HEK293T (cell line): ENCODE results near the gene HASPIN.

Experiments
- ELF4 ChIP-seq: fragments of 450-650 bp; IDR thresholded peaks from 2 replicates; pipeline ENCODE4 v1.6.1; 2017; ENCODE audit warnings: antibody characterized with exemption
- FOXK2 ChIP-seq: fragments of 450-650 bp; IDR thresholded peaks from 2 replicates; pipeline ENCODE4 v1.6.1; 2016; ENCODE audit warnings: mild to moderate bottlenecking
- FOXM1 ChIP-seq: fragments of 450-650 bp; IDR thresholded peaks from 2 replicates; pipeline ENCODE4 v1.6.1; 2017; ENCODE audit warnings: mild to moderate bottlenecking, borderline replicate concordance
- L3MBTL2 ChIP-seq: fragments of 450-650 bp; conservative IDR thresholded peaks from 2 replicates; pipeline ENCODE4 v1.6.1; 2016; ENCODE audit warnings: mild to moderate bottlenecking
- SP1 ChIP-seq: fragments of 450-650 bp; IDR thresholded peaks from 2 replicates; pipeline ENCODE4 v1.6.1; 2017
- SUZ12 ChIP-seq: fragments of 450-650 bp; IDR thresholded peaks from 2 replicates; pipeline ENCODE4 v1.6.1; 2016; ENCODE audit warnings: mild to moderate bottlenecking
- ZNF384 ChIP-seq: fragments of 450-650 bp; IDR thresholded peaks from 2 replicates; pipeline ENCODE4 v1.6.1; 2016

DNA sequence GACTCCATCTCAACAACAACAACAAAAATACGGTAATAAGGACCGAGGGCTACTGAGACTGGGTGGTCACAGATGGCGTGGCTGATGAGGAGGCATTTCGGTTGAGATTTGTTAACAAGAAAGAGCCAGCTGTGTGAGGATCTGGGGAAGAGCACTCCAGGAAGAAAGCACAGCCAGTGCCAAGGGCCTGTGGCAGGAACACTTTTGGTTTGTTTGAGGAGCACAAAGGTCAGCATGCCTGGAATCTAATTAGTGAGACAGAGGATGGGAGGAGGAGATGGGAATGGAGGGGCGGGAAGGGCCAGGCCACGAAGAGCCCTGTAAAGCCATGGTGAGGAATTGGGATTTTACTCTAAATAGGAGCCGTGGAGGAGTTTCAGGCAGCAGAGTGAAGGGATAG, 24.9 kb downstream of the HASPIN start:
- TF ChIP-seq L3MBTL2 = no peak
- TF ChIP-seq SUZ12 = no peak
- TF ChIP-seq FOXK2 = no peak
- TF ChIP-seq SP1 = no peak
- TF ChIP-seq ELF4 = no peak
- TF ChIP-seq ZNF384 = no peak
- no peak for TF ChIP-seq FOXM1
